Astrocyte of the cerebellum (primary cell): Measurements from ENCODE around the gene PCDHA12.

ENCODE experiments used
- DNase-seq: peaks from one replicate; pipeline ENCODE4 v3.0.0-alpha.2; 2011; ENCODE audit warnings: low read depth
- H3K4me3 ChIP-seq: 2 replicates; pipeline ENCODE4 v1.5.1; 2011; ENCODE audit warnings: mild to moderate bottlenecking, low read depth, low read length, moderate library complexity
- in situ Hi-C: cut with HindIII; loops from 2 replicates; pipeline ENCODE4 v1.10.0; 2017; ENCODE audit warnings: low sequenced_read_pairs
- TF ChIP-seq, protein P1 (sequence below): IDR thresholded peaks from 2 replicates; pipeline ENCODE4 v1.5.1; 2012; ENCODE audit warnings: low read length, low read depth, moderate library complexity, mild to moderate bottlenecking; ENCODE audit errors: missing control alignments

Gene PCDHA12

DNA sequence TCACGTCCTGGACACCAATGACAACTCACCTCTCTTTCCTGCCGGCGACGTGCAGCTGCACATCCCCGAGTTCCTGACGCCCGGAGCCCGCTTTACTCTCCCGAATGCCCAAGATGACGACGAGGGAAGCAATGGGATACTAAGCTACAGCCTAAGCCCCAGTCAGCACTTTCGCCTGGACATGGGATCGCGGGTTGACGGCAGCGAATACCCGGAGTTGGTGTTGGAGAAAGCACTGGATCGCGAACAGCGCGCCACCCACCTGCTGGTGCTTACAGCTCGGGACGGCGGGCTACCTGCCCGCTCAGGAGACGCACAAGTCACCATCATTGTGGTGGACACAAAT is 52.1 kb downstream of the PCDHA12 start:
- peak overlapping the region; percentile 29 for H3K4me3 ChIP-seq
- TF ChIP-seq, protein P1, sequence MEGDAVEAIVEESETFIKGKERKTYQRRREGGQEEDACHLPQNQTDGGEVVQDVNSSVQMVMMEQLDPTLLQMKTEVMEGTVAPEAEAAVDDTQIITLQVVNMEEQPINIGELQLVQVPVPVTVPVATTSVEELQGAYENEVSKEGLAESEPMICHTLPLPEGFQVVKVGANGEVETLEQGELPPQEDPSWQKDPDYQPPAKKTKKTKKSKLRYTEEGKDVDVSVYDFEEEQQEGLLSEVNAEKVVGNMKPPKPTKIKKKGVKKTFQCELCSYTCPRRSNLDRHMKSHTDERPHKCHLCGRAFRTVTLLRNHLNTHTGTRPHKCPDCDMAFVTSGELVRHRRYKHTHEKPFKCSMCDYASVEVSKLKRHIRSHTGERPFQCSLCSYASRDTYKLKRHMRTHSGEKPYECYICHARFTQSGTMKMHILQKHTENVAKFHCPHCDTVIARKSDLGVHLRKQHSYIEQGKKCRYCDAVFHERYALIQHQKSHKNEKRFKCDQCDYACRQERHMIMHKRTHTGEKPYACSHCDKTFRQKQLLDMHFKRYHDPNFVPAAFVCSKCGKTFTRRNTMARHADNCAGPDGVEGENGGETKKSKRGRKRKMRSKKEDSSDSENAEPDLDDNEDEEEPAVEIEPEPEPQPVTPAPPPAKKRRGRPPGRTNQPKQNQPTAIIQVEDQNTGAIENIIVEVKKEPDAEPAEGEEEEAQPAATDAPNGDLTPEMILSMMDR: no peak
- DNase-seq: no peak
- in situ Hi-C loops: no loop called here
